HG02840 (cell line): ENCODE results near the gene DPP8.

Source experiments
- ATAC-seq: cut with Tn5 transposase; IDR thresholded peaks from one replicate; pipeline ENCODE4 v1.9.1; 2021; ENCODE audit warnings: mild to moderate bottlenecking, moderate library complexity, moderate number of reproducible peaks; ENCODE audit not compliant: unreplicated experiment, low FRiP score

DPP8 gene

GRCh38 chr15:65434201-65434600, 83.3 kb downstream of the DPP8 start:
- no peak for ATAC-seq

DNA sequence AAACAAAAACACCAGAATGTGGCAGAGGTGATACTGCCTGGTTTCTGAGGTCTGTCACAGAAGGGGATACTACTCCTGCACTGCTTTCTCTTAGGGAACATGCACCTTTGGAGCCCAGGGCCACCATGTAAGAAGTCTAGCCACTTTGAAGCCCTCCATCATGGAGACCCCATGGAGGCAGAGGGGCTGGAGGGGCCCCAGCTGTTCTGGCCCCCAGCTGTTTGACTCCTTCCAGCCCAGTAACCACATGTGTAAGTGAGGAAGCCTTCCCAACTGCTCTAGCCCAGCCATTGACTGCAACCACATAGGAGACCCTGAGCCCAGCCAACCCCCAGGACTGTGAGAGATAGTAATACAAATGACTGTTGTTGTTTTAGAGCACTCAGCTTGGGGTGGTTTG, 85.8 kb downstream of the DPP8 start:
- ATAC-seq = no peak

GRCh38 chr15:65426216-65426853, 91.2 kb downstream of the DPP8 start:
- no peak for ATAC-seq

- no peak for ATAC-seq
Measured at GRCh38 chr15:65424683-65425082, 92.8 kb downstream of the DPP8 start.

GRCh38 chr15:65423976-65424679, 93.4 kb downstream of the DPP8 start:
- ATAC-seq = no peak

GRCh38 chr15:65423150-65423975, 94.1 kb downstream of the DPP8 start:
- ATAC-seq = no peak

- ATAC-seq = no peak
Measured at GRCh38 chr15:65421360-65422215, 95.9 kb downstream of the DPP8 start.

DNA sequence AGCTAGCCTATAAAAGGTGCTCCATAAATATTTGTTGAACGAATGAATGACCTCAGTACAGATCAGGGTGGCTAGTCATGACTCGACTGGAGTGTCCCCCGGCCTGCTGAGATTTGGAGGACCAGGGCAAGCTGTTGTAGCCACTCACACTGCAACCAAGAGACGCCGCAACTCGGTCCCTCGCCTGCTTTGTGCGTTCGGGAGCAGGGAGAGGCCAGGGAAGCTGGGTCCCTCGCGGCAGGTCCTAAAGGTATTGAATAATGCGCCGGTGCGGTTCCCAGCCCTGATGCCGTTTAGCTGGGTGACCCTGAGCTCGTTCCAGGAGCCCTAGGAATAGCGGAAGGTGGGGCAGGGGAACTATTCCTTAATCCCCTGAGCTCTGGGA, 96.5 kb downstream of the DPP8 start:
- no peak for ATAC-seq

DNA sequence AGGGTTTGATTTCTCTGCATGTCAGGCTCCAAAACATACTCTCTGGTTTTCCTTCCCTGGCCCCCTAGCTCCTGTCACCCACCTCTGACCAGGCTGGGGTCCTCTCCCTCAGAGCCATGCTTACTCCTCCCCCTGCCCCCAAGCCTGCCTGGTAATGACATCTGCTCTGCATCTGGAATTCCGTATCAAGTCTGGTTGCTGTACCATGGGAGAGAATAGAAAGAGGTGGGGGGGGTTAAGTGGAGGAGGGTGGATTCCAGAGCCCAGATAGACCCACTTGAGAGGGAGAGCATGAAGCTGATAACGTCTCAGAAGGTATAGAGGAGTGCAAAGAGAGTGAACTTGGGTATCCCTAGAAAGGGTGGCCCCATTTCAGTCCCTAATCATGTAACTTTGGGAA, 98.9 kb downstream of the DPP8 start:
- ATAC-seq = no peak

DNA sequence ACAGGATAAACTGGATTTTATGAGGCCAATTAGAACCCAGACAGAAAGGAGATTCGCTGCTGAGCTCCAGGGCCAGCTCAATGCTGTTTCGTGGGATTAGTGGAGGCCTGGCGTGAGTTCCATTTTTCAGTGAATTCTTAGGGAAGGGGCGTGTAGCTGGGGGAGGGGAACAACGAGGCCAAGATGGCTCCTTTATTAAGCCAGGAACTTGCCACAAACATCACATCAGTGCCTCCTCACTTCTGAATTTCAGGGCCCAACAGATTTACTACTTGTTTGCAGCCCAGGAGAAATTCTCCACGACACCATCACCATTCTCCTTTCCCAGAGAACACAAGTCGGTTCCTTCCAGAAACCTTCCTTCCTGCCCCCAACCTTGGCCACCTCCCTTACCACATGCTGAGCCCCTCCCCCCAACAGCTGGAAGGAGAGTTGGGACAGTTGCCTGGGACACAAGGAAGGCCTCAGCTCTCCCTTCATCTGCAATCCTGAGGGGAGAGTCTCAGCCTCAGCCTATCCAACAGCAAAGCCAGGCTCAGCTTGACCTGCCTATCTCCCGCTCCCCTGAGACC, 100.6 kb downstream of the DPP8 start:
- no peak for ATAC-seq

GRCh38 chr15:65414841-65415621, 102.5 kb downstream of the DPP8 start:
- ATAC-seq = no peak

GRCh38 chr15:65413760-65414144, 103.7 kb downstream of the DPP8 start:
- ATAC-seq = no peak

DNA sequence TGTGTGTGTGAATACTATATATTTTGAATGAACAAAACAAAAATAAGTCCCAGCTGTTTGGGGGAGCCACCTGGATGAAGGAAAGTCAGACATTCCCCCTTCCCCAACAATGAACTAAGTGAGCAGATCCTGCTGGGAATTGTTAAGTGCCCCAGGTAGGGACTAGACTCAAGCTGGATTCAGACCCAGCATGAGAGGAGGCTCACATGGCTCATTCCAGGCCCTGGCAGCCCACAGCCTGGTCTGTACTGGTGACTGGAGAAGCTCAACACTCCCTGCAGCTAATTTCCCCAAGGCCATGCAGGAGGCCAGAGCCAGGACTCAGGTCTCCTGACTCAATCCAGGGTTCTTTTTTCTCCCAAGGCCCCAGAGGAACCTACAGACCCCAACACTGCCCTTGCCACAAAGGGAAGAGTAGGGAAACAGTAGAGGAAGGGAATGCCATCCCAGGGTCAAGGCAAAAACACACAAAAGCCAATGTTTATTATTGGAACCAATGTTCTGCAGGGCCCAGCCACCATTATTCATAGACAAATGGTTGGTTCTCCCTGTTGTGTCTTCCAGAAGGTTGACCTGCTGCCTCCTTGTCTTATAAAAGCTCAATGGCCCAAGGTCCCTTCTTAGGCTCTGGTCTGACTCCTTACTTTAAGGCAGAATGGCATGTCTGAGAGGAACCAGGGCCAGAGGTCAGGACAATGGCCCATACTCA, 104.3 kb downstream of the DPP8 start:
- ATAC-seq = no peak

DNA sequence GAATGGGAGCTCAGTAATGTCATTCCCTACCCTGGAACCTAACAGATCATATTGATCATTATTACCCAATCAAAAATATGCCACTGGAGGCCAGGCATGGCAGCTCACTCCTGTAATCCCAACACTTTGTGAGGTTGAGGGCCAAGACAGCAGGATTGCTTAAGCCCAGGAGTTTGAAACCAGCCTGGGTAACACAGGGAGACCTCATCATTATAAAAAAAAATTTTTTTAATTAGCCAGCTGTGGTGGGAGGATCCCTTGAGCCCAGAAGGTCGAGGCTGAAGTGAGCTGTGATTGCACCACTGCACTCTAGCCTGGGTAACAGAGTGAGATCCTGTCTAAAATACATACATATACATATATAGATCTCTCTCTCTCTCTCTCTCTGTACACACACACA, 104.9 kb downstream of the DPP8 start:
- ATAC-seq = no peak

DNA sequence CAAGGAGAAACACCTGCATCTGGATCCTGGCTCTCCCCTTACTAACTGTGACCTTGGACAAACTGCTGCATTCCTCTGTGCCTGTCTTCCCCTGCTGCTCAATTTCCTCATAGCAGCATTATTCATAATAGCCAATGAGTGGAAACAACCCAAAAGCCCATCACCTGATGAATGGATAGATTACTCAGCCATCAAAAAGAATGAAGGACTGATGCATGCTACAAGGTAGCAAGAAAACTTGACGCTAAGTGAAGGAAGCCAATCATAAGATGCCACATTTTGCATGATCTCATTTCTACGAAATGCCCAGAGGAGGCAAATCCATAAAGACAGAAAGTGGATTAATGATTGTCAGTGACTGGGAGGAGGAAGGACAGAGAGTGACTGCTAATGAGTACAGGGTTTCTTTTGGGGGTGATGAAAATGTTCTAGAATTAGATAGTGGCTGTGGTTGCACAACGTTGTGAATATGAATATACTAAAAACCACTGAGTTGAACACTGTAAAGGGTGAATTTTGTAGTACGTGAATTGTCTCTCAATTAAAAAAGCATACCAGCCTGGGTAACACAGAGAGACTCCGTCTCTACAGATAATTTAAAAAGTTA, 105.9 kb downstream of the DPP8 start:
- ATAC-seq = no peak

DNA sequence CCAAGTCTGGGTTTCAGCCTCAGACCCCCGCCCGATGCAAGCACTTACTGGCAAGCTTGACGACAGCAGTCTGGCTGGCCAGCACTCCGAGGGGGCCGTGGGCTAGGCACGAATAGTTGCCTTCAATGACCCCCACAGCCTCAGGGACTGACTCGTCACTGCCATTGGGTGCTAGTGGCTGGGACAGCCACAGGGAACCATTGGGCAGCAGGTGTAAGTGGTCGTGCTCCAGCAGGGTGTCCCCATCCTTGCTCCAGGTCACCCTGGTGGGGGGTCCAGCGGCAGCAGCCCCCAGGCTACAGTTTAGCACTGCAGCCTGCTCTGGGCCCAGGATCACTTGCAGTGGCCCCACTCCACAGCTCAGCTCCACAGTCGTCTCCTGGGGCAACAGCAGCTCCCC, 106.5 kb downstream of the DPP8 start:
- no peak for ATAC-seq

DNA sequence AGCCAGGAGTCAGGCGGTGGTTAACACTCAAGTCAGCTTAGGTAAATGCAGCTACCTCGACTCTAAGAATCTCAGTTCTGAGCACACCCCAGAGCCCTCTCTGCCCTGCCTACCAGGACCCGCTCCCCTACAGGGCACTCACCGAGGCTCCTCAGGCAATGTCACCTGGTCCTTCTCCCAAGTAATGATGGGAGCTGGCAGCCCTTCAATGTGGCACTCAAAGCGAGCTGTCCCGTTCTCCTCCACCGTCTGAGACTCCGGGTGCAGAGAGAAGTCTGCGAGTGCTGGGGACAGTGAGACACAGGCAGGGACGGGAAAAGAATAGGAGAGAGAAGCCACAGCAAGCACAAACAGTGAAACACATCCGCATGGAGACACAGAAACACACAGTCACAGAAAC, 107.5 kb downstream of the DPP8 start:
- no peak for ATAC-seq

GRCh38 chr15:65409036-65409631, 108.4 kb downstream of the DPP8 start:
- no peak for ATAC-seq
